Suppressor macrophage treated with lipopolysaccharide for 4 hours (primary cell): Measurements from ENCODE around the gene NPC1.
"Not testable (repeated sequence)": the region's sequence is repeated elsewhere in the genome, so short reads cannot be mapped to it uniquely, and the experiment has no call there.

Experiments
- DNase-seq: peaks from one replicate; pipeline ENCODE4 v3.0.0-alpha.2; 2020

NPC1 gene

GRCh38 chr18:23608211-23608610 lies 21.9 kb upstream of the NPC1 start:
- no peak for DNase-seq

- DNase-seq = no peak
These were observed 19.6 kb upstream of the NPC1 start for GRCh38 chr18:23605941-23606340.

- DNase-seq = no peak
These were observed 13.5 kb upstream of the NPC1 start for GRCh38 chr18:23599809-23600208.

GRCh38 chr18:23596183-23596582 lies 9.9 kb upstream of the NPC1 start:
- peak; percentile 95 for DNase-seq

- no peak for DNase-seq
These were observed 9.3 kb upstream of the NPC1 start for GRCh38 chr18:23595591-23595990.

- peak; percentile 95 for DNase-seq
These were observed 7.4 kb upstream of the NPC1 start for GRCh38 chr18:23593720-23594119.

GRCh38 chr18:23592911-23593310 lies 6.6 kb upstream of the NPC1 start:
- DNase-seq = peak; percentile 39

GRCh38 chr18:23591011-23591410 lies 4.7 kb upstream of the NPC1 start:
- DNase-seq = no peak

GRCh38 chr18:23588836-23589560 lies 2.7 kb upstream of the NPC1 start:
- DNase-seq = no peak

GRCh38 chr18:23587220-23587642 lies 925 bp upstream of the NPC1 start:
- peak; percentile 43 for DNase-seq

- DNase-seq = no peak
These were observed 433 bp downstream of the NPC1 start for GRCh38 chr18:23585897-23586248.

GRCh38 chr18:23585007-23585871 lies 1.1 kb downstream of the NPC1 start:
- DNase-seq = peak; percentile 75

- peak; percentile 58 for DNase-seq
These were observed 2.0 kb downstream of the NPC1 start for GRCh38 chr18:23584019-23584983.

GRCh38 chr18:23583071-23583865 lies 3.0 kb downstream of the NPC1 start:
- DNase-seq = no peak

- no peak for DNase-seq
These were observed 5.5 kb downstream of the NPC1 start for GRCh38 chr18:23580677-23581367.

GRCh38 chr18:23578891-23579653 lies 7.2 kb downstream of the NPC1 start:
- peak; percentile 85 for DNase-seq

GRCh38 chr18:23578067-23578701 lies 8.1 kb downstream of the NPC1 start:
- DNase-seq = no peak

- not testable (repeated sequence) for DNase-seq
These were observed 8.8 kb downstream of the NPC1 start for GRCh38 chr18:23577521-23577920.

- no peak for DNase-seq
These were observed 11.0 kb downstream of the NPC1 start for GRCh38 chr18:23575309-23575651.

- peak; percentile 17 for DNase-seq
These were observed 11.5 kb downstream of the NPC1 start for GRCh38 chr18:23574611-23575308.
